WI38 (cell line): ENCODE data around the gene SMCO1.
"Not testable (repeated sequence)": the region's sequence is repeated elsewhere in the genome, so short reads cannot be mapped to it uniquely, and the experiment has no call there.

Experiments used
- H3K4me3 ChIP-seq: 2 replicates; pipeline ENCODE4 v1.5.1; 2011; ENCODE audit warnings: low read depth, mild to moderate bottlenecking, control low read depth, low read length
- TF ChIP-seq, protein P1 (sequence below): IDR thresholded peaks from 2 replicates; pipeline ENCODE4 v1.5.1; 2012; ENCODE audit warnings: low read depth, mild to moderate bottlenecking, control low read depth, low read length

The SMCO1 gene

DNA sequence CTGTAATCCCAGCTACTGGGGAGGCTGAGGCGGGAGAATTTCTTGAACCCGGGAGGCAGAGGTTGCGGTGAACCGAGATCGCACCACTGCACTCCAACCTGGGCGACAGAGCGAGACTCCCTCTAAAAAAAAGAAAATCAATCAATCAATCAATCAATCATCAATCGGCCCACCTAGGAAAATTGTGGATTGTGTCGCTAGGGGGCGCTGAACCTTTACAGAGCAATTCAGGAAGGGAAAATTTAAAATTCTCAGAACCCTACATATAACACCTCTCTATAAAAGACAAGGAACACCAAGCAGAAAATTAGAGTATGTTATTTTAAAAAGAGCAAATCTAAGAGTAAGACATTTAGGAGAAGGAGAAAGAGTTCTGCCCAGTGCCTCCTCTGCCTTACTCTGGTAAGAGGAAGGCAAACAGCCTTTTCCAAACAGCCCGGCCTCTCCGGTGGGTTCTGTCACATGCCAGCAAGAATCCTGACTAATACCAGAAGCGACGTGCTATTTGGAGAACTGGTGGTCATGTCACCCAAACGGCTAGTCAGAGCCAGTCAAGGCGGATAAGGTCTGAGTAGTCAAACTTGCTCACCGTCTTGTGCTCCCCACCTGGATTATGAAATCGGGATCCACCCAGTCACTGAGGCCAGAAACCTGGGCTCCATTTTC is 22.3 kb upstream of the SMCO1 start:
- H3K4me3 ChIP-seq: no peak overlapping the region
- TF ChIP-seq, protein P1, sequence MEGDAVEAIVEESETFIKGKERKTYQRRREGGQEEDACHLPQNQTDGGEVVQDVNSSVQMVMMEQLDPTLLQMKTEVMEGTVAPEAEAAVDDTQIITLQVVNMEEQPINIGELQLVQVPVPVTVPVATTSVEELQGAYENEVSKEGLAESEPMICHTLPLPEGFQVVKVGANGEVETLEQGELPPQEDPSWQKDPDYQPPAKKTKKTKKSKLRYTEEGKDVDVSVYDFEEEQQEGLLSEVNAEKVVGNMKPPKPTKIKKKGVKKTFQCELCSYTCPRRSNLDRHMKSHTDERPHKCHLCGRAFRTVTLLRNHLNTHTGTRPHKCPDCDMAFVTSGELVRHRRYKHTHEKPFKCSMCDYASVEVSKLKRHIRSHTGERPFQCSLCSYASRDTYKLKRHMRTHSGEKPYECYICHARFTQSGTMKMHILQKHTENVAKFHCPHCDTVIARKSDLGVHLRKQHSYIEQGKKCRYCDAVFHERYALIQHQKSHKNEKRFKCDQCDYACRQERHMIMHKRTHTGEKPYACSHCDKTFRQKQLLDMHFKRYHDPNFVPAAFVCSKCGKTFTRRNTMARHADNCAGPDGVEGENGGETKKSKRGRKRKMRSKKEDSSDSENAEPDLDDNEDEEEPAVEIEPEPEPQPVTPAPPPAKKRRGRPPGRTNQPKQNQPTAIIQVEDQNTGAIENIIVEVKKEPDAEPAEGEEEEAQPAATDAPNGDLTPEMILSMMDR: peak; percentile 49

DNA sequence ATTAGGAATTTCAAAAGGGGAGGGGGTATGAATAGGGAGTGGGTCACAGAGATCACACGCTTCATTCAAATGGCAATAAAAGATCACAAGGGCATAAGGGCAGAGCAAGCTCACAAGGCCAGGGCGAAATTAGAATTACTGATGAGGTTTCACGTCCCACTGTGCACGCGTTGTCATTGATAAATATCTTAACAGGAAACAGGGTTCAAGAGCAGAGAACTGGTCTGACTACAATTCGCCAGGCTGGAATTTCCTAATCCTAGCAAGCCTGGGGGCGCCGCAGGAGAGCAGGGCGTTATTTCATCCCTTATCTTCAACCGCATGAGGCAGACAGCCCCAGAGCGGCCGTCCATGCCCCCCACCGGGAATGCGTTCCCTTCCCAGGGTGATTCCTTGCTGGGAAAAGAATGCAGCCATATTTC is 18.1 kb upstream of the SMCO1 start:
- TF ChIP-seq, protein P1: no peak
- no peak overlapping the region for H3K4me3 ChIP-seq

DNA sequence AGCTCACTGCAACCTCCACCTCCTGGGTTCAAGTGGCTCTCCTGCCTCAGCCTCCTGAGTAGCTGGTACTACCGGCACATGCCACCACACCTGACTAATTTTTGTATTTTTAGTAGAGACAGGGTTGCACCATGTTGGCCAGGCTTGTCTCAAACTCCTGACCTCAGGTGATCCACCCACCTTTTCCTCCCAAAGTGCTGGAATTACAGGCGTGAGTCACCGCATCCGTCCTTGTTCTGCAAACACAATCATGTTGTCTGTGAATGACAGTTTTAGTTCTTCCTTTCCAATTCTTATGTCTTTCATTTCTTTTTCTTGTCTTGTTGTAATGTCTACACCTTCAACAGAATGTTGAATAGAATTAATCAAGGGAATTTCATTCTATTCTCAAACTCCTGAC is 16.3 kb upstream of the SMCO1 start:
- TF ChIP-seq, protein P1: no peak

DNA sequence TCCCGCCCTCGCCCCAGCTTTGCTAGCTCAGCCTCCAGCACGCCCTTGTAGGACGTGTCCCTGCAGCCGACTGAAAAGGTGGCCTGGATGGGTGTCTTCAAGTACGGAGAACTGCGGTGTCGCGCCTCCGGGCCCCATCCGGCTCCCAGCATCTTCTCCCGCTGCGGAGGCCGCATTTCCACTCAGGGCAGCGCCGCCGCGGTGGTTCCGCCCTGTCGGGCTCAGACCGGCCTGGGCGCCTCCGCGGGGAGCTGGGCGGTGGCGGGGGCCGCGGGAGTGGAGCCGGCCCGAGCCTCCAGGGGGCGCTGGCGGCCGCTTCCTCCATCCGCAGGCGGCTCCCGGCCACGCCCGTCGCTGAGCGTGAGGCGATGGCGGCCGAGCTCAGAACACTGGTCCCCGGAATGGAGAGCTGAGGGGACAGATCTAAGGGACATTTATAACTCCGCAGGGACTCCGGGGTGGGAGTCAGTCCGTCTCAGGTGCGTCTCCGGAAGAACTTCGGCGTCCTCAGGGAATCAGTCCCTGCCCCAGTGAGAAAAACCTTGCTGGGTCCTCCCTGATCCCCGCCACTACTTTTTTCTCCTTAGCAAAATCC is 13.6 kb upstream of the SMCO1 start:
- no peak overlapping the region for H3K4me3 ChIP-seq
- TF ChIP-seq, protein P1: 0 out of 2 replicates have a peak, but pooled peaks have one; percentile 13

More for the DNA sequence above, 16.3 kb upstream of the SMCO1 start:
- no peak overlapping the region for H3K4me3 ChIP-seq

DNA sequence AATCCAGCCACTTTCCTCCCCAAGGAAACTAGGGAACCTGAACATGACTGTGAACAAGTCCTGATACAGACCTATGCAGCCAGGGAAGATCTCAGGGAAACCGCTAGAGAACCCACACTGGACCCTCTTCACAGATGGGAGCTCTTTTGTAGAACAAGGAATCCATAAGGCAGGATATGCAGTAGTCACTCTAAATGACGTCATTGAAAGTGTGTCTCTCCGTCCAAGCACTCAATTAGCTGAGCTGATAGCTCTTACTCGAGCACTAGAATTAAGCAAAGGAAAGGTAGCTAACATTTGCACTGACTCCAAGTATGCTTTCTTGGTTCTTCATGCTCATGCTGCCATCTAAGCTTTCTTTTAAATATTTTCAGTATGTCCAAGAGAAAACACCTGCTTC is 10.0 kb upstream of the SMCO1 start:
- TF ChIP-seq, protein P1: no peak
- H3K4me3 ChIP-seq: no peak overlapping the region

DNA sequence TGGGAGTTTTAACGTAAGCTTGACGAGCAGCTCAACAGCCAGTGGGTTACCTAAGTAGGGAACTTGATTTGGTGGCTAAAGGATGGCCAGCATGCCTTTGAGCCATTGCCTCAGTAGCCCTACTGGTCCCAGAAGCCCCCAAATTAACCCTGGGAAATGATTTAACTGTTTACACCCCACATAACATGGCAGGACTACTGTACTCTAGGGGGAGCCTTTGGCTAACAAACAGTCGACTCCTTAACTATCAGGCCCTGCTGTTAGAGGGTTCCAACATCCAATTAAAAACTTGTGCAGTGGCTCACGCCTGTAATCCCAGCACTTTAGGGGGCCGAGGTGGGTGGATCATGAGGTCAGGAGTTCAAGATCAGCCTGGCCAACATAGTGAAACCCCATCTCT is 9.4 kb upstream of the SMCO1 start:
- H3K4me3 ChIP-seq: no peak overlapping the region
- TF ChIP-seq, protein P1: no peak

DNA sequence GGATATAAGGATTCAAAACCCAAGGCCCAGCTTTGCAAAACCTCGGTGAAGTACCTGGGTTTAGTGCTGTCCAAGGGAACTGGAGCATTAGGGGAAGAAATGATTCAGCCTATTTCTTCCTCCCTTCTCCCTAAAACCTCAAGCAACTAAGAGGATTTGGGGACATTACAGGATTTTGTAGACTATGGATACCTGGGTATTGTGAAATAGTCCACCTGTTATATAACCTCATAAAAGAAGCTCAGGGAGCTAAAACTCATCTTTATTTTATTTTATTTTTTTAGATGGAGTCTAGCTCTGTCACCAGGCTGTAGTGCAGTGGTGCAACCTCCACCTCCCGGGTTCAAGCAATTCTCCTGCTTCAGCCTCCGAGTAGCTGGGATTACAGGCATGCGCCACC is 8.7 kb upstream of the SMCO1 start:
- no peak overlapping the region for H3K4me3 ChIP-seq
- TF ChIP-seq, protein P1: no peak

DNA sequence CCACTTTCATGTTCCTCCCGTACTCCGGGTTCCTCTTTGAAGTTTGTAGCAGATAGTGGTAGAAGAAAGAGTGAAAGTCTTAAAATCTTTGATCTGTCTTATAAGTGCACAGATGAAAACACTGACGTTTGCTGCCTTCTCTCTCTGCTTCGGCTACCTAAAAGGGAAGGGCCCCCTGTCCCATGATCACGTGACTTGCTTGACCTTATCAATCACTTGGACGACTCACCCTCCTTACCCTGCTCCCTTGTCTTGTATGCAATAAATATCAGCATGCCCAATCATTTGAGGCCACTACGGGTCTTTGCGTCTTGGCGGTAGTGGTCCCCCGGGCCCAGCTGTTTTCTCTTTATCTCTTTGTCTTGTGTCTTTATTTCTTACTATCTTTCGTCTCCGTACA is 6.1 kb upstream of the SMCO1 start:
- not testable (repeated sequence) for H3K4me3 ChIP-seq
